ENCODE data around the gene RAP1A.

GRCh38 chr1:111755331-111756123 is 135.9 kb downstream of the RAP1A start, which contains the start of gene DDX20:
- TF ChIP-seq SP1 (IDR thresholded peaks at IDR 0.05): peak; percentile 76; the same call in 1 of the 2 replicates
- no peak for TF ChIP-seq FOXA1 (IDR thresholded peaks at IDR 0.05)
- TF ChIP-seq ZNF384 (IDR thresholded peaks at IDR 0.05): 0 out of 2 replicates have a peak, but pooled peaks have one; percentile 73
- TF ChIP-seq SUZ12 (IDR thresholded peaks at IDR 0.05): no peak
- peak; percentile 65 for TF ChIP-seq CTBP1 (IDR thresholded peaks at IDR 0.05; ENCODE audit: borderline replicate concordance)
- TF ChIP-seq FOXK2 (IDR thresholded peaks at IDR 0.05): no peak
- TF ChIP-seq FOXM1 (IDR thresholded peaks at IDR 0.05; ENCODE audit: borderline replicate concordance): peak; percentile 67; the same call in 1 of the 2 replicates
- TF ChIP-seq BHLHE40 (IDR thresholded peaks at IDR 0.05; ENCODE audit: borderline replicate concordance): no peak
- TF ChIP-seq ARNT (IDR thresholded peaks at IDR 0.05): no peak
- peak; percentile 52 for TF ChIP-seq ELF4 (IDR thresholded peaks at IDR 0.05)
- TF ChIP-seq HDGF (IDR thresholded peaks at IDR 0.05; ENCODE audit: borderline replicate concordance): no peak
- no peak for TF ChIP-seq TARDBP (IDR thresholded peaks at IDR 0.05)
- 0 out of 2 replicates have a peak, but pooled peaks have one; percentile 5 for TF ChIP-seq PKNOX1 (IDR thresholded peaks at IDR 0.05)

All from HEK293T (cell line).